ENCODE data around the gene DEDD. TPM values are rescaled to one million over a fixed set of nuclear protein-coding genes. Genes with fewer than 3 reads are reported as not detected.

Gene DEDD
- total and polyA plus RNA-seq, 2 donors = 14.7 to 24.8 TPM

Other genes with a start within 250 kb of the DEDD start
- 2.1 TPM for gene ITLN1, start 247.5 kb downstream of the DEDD start, total RNA-seq
- 8.7 TPM for gene ITLN1, start 247.5 kb downstream of the DEDD start, polyA plus RNA-seq
- gene ITLN2, start 177.9 kb downstream of the DEDD start, total RNA-seq = 0.38 TPM
- gene ITLN2, start 177.9 kb downstream of the DEDD start, polyA plus RNA-seq = 2.1 TPM
- gene F11R, start 111.5 kb downstream of the DEDD start, total RNA-seq = 28.3 TPM
- 43.0 TPM for gene F11R, start 111.5 kb downstream of the DEDD start, polyA plus RNA-seq
- gene TSTD1, start 93.7 kb downstream of the DEDD start, total RNA-seq = 73.0 TPM
- gene TSTD1, start 93.7 kb downstream of the DEDD start, polyA plus RNA-seq = 149 TPM
- gene USF1, start 86.7 kb downstream of the DEDD start, total RNA-seq = 81.8 TPM
- 148 TPM for gene USF1, start 86.7 kb downstream of the DEDD start, polyA plus RNA-seq
- 65.7 TPM for gene ARHGAP30, start 62.8 kb downstream of the DEDD start, total RNA-seq
- 40.8 TPM for gene ARHGAP30, start 62.8 kb downstream of the DEDD start, polyA plus RNA-seq
- 0.66 TPM for gene NECTIN4, start 43.1 kb downstream of the DEDD start, total RNA-seq
- 4.7 TPM for gene NECTIN4, start 43.1 kb downstream of the DEDD start, polyA plus RNA-seq
- 1.9 TPM for gene KLHDC9, start 34.3 kb downstream of the DEDD start, total RNA-seq
- gene KLHDC9, start 34.3 kb downstream of the DEDD start, polyA plus RNA-seq = 4.7 TPM
- gene PFDN2, start 14.6 kb downstream of the DEDD start, total RNA-seq = 48.2 TPM
- 152 TPM for gene PFDN2, start 14.6 kb downstream of the DEDD start, polyA plus RNA-seq
- gene NIT1, start 14.6 kb downstream of the DEDD start, total RNA-seq = 28.0 TPM
- 61.4 TPM for gene NIT1, start 14.6 kb downstream of the DEDD start, polyA plus RNA-seq
- gene UFC1, start 21.3 kb upstream of the DEDD start, total RNA-seq = 93.5 TPM
- 118 TPM for gene UFC1, start 21.3 kb upstream of the DEDD start, polyA plus RNA-seq
- gene USP21, start 26.8 kb upstream of the DEDD start, total RNA-seq = 10.0 TPM
- gene USP21, start 26.8 kb upstream of the DEDD start, polyA plus RNA-seq = 23.4 TPM
- gene PPOX, start 33.8 kb upstream of the DEDD start, total RNA-seq = 19.9 TPM
- 50.4 TPM for gene PPOX, start 33.8 kb upstream of the DEDD start, polyA plus RNA-seq
- gene B4GALT3, start 44.8 kb upstream of the DEDD start, total RNA-seq = 14.3 TPM
- gene B4GALT3, start 44.8 kb upstream of the DEDD start, polyA plus RNA-seq = 32.0 TPM
- gene ADAMTS4, start 66.4 kb upstream of the DEDD start, total RNA-seq = 0.61 TPM
- 3.0 TPM for gene ADAMTS4, start 66.4 kb upstream of the DEDD start, polyA plus RNA-seq
- gene NDUFS2, start 69.7 kb upstream of the DEDD start, total RNA-seq = 67.7 TPM
- gene NDUFS2, start 69.7 kb upstream of the DEDD start, polyA plus RNA-seq = 39.9 TPM
- gene FCER1G, start 82.6 kb upstream of the DEDD start, total RNA-seq = 24.0 TPM
- gene FCER1G, start 82.6 kb upstream of the DEDD start, polyA plus RNA-seq = 262 TPM
- gene APOA2, start 91.0 kb upstream of the DEDD start, total RNA-seq = 1.7 TPM
- gene APOA2, start 91.0 kb upstream of the DEDD start, polyA plus RNA-seq = 4.9 TPM
- 9.6 TPM for gene TOMM40L, start 93.4 kb upstream of the DEDD start, total RNA-seq
- 9.1 TPM for gene TOMM40L, start 93.4 kb upstream of the DEDD start, polyA plus RNA-seq
- gene NR1I3, start 105.5 kb upstream of the DEDD start, total RNA-seq = not detected
- gene NR1I3, start 105.5 kb upstream of the DEDD start, polyA plus RNA-seq = 0.14 TPM
- 2.4 TPM for gene PCP4L1, start 126.1 kb upstream of the DEDD start, total RNA-seq
- 8.9 TPM for gene PCP4L1, start 126.1 kb upstream of the DEDD start, polyA plus RNA-seq
- gene MPZ, start 177.3 kb upstream of the DEDD start, total RNA-seq = 3.6 TPM
- 4.5 TPM for gene MPZ, start 177.3 kb upstream of the DEDD start, polyA plus RNA-seq
- gene SDHC, start 181.7 kb upstream of the DEDD start, total RNA-seq = 19.8 TPM
- 93.5 TPM for gene SDHC, start 181.7 kb upstream of the DEDD start, polyA plus RNA-seq
- gene CFAP126, start 235.2 kb upstream of the DEDD start, total RNA-seq = 0.09 TPM
- 1.0 TPM for gene CFAP126, start 235.2 kb upstream of the DEDD start, polyA plus RNA-seq

Measured in thymus (tissue), 2 donors.